Measurements from ENCODE around the gene GAL3ST1.
"Not testable (repeated sequence)": the region's sequence is repeated elsewhere in the genome, so short reads cannot be mapped to it uniquely, and the experiment has no call there.

GAL3ST1 gene

GRCh38 chr22:30592360-30592713 is 17.9 kb upstream of the GAL3ST1 start:
- DNase-seq, result not testable (repeated sequence)

- DNase-seq, result peak; percentile 97
These were observed 17.3 kb upstream of the GAL3ST1 start, which contains the start of gene PES1 for GRCh38 chr22:30591588-30592359. Gene PES1, minus strand, starts transcription at chr22:30591910. Its CDS starts 77 bp downstream, at chr22:30591833.

GRCh38 chr22:30591191-30591587 is 16.7 kb upstream of the GAL3ST1 start:
- peak; percentile 10 for DNase-seq

GRCh38 chr22:30586414-30586813 is 11.9 kb upstream of the GAL3ST1 start:
- no peak for DNase-seq

- no peak for DNase-seq
These were observed 10.0 kb upstream of the GAL3ST1 start for GRCh38 chr22:30584441-30584840.

GRCh38 chr22:30582788-30583545 is 8.5 kb upstream of the GAL3ST1 start:
- no peak for DNase-seq

- DNase-seq, result no peak
These were observed 7.6 kb upstream of the GAL3ST1 start for GRCh38 chr22:30582051-30582450.

- DNase-seq, result no peak
These were observed 6.4 kb upstream of the GAL3ST1 start for GRCh38 chr22:30580896-30581295.

- DNase-seq, result no peak
These were observed 4.0 kb upstream of the GAL3ST1 start for GRCh38 chr22:30578481-30578880.

- no peak for DNase-seq
These were observed 1.4 kb upstream of the GAL3ST1 start for GRCh38 chr22:30575859-30576258.

- no peak for DNase-seq
These were observed 669 bp upstream of the GAL3ST1 start for GRCh38 chr22:30574997-30575671.

- no peak for DNase-seq
These were observed 821 bp downstream of the GAL3ST1 start for GRCh38 chr22:30573594-30574094.

GRCh38 chr22:30572840-30573593 is 1.4 kb downstream of the GAL3ST1 start:
- DNase-seq, result no peak

GRCh38 chr22:30572210-30572609 is 2.3 kb downstream of the GAL3ST1 start:
- DNase-seq, result no peak

GRCh38 chr22:30569674-30570202 is 4.7 kb downstream of the GAL3ST1 start:
- no peak for DNase-seq

GRCh38 chr22:30568137-30568805 is 6.2 kb downstream of the GAL3ST1 start:
- no peak for DNase-seq

GRCh38 chr22:30567277-30567676 is 7.2 kb downstream of the GAL3ST1 start:
- DNase-seq, result not testable (repeated sequence)

- no peak for DNase-seq
These were observed 8.3 kb downstream of the GAL3ST1 start for GRCh38 chr22:30566125-30566524.

- DNase-seq, result no peak
These were observed 9.1 kb downstream of the GAL3ST1 start for GRCh38 chr22:30565341-30565740.

- no peak for DNase-seq
These were observed 9.7 kb downstream of the GAL3ST1 start for GRCh38 chr22:30564761-30565119.

GRCh38 chr22:30564045-30564760 is 10.3 kb downstream of the GAL3ST1 start:
- no peak for DNase-seq
